KOPT-K1 (cell line): Measurements from ENCODE around the gene FSTL1.
A peak's percentile ranks its signal among the peaks of the same experiment; 100 is the strongest.

Source experiments
- H3K27ac ChIP-seq: fragments of 200-600 bp; sonication (generic); 2 replicates; pipeline ENCODE4 v1.5.1; 2016; ENCODE audit warnings: antibody characterized with exemption, mild to moderate bottlenecking, low read depth, low read length; ENCODE audit not compliant: poor library complexity, severe bottlenecking
- H3K36me3 ChIP-seq: fragments of 200-600 bp; sonication (generic); 2 replicates; pipeline ENCODE4 v1.5.1; 2017; ENCODE audit warnings: antibody characterized with exemption, mild to moderate bottlenecking, low read length, moderate library complexity; ENCODE audit not compliant: insufficient read depth
- H3K9me3 ChIP-seq: fragments of 200-600 bp; sonication (generic); 2 replicates; pipeline ENCODE4 v1.5.1; 2017; ENCODE audit warnings: antibody characterized with exemption, low read length, mild to moderate bottlenecking; ENCODE audit not compliant: insufficient read depth, poor library complexity, severe bottlenecking

FSTL1 gene, protein sequence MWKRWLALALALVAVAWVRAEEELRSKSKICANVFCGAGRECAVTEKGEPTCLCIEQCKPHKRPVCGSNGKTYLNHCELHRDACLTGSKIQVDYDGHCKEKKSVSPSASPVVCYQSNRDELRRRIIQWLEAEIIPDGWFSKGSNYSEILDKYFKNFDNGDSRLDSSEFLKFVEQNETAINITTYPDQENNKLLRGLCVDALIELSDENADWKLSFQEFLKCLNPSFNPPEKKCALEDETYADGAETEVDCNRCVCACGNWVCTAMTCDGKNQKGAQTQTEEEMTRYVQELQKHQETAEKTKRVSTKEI

DNA sequence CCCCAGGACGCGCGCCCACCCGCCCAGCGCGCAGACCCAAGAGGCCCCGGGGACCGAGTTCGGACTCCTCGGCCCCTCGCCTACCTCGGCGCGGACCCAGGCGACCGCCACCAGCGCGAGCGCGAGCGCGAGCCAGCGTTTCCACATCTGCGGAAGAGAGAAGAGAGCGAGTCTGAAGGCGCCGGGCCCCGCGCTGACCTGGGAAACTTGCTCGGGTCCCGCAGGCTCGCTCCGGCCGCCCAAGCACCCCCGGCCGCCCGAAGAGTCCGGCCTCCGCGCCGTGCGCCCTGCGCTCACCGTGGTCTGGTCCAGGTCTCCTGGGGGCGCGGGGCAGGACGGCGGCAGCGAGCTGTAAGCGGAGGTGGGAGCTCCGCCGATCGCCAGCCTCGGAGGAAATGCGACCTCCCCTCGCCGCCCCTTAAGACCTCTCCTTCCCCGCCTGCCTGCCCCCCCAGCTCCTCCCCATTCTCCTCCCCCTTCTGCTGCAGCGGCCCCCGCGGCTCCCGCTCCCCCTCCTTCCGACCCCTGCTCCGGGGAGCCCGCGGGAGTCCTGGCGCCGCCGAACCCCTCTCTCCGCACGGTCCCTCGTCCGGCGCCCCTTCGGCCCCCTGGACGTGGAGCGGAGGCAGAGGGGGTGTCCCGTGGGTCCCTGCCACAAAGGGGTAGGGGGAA lies at the start of gene FSTL1:
FSTL1 (minus strand) TSS at position 393 of the 672 bp plus-strand sequence; CDS start at position 147, 246 bp downstream.
- peak within 1 kb of the TSS; percentile 13 for H3K27ac ChIP-seq
- peaks cover 8% of the 10 kb centered on the region for H3K9me3 ChIP-seq
- H3K36me3 ChIP-seq, result no peaks in the 10 kb centered on the region

DNA sequence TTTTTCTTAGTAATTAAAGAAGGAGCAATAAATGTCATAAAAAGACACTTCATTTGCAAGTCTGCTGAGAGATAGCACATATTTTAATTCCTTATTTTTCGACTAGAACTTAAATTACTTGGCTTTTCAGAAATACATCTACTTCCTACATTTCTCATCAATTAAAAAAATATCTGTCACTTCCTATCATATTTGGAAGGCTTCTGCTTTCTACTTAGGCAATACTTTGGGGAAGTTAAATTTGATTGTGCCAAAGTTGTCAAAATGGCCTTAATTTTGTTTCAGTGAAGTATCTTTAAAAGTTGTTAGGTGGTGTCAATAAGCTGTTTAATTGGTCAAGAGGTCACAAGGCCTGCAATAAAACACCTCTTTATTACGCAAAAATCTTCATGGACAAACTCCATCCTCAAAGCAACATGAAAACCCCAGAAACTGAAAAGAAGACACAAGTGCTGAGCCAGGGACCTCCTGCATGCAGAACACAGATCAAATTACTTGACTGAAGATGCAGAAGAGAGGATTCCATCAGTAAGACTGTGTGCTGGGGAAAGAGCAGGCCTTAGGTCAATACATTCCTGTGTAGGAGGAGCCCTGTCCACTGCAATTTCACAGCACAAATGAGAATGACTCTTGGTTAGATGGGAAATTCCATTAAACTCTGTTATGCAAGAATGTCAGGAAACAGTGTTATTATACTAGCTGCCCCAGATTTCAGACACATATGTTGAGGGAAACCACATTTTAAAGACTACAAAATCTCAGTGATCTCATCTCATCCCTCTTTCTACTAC lies 48.0 kb upstream of the FSTL1 start:
- no peak overlapping the region for H3K27ac ChIP-seq
- no peaks in the 10 kb centered on the region for H3K9me3 ChIP-seq
- H3K36me3 ChIP-seq, result no peaks in the 10 kb centered on the region

DNA sequence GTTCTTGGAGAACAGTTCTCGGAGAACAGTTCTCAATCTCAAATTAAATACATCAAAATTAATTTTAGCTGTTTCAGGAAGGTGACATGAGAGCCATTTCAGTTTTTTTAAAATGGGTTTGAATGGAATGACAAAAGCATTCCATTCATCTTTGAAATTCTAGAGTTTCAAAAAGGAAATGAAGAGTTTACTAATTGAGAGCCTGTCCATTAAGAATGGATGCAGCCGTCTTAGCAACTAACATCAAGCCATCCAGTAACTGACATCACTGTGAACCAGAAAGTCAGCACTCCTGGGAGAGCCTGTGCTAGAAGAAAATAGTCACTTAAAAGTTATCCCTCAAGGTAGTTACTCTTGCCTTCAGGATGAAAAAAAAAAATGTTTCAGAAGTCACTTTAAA lies 47.0 kb upstream of the FSTL1 start:
- Histone ChIP-seq H3K9me3 (no peaks in the 10 kb centered on the region), H3K27ac (no peak overlapping the region), H3K36me3 (no peaks in the 10 kb centered on the region)

DNA sequence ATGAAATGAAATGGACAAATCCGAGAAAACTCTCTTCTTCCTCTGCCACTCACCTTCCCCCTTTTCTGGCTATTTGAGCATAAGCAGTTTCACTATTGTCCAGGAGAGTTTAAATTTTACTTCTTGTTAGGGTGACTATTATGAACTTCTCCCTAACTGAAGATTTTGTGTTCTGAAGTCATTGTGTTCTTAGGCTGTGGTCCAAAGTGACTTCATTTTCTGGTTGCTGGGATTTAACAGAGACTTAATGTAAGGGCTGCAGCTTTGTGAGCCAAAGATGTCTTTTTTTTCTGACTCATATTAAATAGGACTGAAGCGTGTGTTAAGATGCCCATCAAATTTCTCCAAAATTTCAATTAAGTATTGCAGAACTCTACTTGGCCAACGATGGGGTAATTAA lies 46.5 kb upstream of the FSTL1 start:
- H3K27ac ChIP-seq, result no peak overlapping the region

DNA sequence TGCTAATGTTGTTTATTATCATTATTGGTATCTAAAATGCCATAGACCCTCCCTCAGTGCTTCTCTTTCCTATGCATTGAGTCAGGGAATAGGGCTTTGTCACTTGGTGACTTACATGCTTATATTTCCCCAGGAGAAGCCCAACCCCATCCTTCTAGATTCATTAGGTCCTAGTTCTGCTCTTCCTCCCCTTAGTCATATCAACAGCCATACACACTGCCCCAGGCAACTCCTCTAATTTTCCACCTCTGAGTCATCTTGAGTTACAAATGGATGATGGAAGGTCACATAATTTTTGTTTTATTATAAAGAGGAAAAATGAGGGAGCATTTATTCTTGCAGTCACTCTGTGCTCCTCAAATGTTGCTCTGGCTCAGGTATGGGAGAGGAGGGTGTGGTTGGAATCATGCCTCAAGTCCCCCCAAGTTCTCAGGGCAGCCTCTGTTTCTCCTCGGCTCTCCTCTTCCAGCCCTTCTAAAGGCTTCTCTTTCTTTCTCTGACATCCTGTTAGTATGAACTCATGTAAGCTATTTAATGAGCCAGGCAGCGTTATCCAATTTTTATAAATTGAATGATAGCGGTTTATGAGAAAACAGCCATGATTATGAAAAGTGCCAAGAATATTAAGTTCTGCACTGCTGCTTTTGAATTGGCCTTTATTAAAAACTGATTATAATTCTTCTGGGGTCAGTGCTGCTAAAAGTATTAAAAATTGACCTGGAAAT lies 45.6 kb upstream of the FSTL1 start:
- H3K9me3 ChIP-seq, result no peaks in the 10 kb centered on the region

More for the DNA sequence above, 46.5 kb upstream of the FSTL1 start:
- Histone ChIP-seq H3K36me3 (no peaks in the 10 kb centered on the region), H3K9me3 (no peaks in the 10 kb centered on the region)

DNA sequence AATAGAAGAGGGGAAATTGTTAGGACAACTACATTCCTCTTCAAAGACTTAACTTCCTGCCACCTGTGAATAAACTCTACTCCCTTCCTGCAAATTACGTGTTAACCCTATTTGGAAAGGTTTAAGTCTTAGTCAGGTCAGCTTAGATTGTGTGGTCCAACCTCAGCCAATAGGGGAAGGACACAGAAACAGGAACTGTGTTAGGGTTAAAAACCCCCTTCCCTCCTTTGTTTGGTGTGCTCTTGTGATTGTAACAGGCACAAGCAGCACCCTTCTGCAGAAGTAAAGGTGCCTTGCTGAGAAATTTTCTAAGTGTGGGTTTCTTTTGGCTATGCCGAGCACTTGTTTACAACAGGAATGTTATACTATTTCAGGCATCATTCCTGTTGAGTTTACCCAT lies 45.0 kb upstream of the FSTL1 start:
- Histone ChIP-seq H3K27ac (no peak overlapping the region), H3K9me3 (no peaks in the 10 kb centered on the region), H3K36me3 (no peaks in the 10 kb centered on the region)

More for the DNA sequence above, 45.6 kb upstream of the FSTL1 start:
- no peaks in the 10 kb centered on the region for H3K36me3 ChIP-seq
- H3K27ac ChIP-seq, result no peak overlapping the region

DNA sequence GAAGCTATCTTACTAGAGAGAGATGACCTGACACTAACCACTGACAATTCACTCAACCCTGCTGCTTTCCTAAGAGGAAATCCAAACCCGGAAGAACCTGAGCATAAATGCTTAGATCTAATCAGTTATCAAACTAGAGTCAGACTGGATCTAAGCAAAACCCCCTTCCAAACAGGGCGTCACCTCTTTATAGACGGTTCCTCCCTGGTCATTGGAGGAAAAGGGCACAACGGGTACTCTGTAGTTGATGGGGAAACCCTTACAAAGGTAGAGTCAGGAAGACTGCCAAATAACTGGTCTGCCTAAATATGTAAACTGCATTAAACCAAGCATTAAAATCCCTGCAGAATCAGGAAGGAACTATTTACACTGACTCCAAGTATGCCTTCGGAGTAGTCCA lies 41.3 kb upstream of the FSTL1 start:
- Histone ChIP-seq H3K9me3 (no peaks in the 10 kb centered on the region), H3K27ac (no peak overlapping the region), H3K36me3 (no peaks in the 10 kb centered on the region)

DNA sequence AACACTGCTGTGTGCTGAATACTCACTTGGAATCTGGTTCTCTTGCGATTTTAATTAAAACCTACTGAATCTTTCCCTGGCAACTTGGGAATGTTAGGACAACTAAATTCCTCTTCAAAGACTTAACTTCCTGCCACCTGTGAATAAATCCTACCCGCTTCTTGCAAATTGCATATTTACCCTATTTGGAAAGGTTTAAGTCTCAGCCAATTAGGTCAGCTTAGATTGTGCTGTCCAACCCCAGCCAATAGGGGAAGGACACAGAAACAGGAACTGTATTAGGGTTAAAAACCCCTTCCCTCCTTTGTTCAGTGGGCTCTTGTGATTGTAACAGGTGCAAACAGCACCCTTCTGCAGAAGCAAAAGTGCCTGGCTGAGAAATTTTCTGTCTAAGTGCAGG lies 38.6 kb upstream of the FSTL1 start:
- H3K27ac ChIP-seq, result no peak overlapping the region
- H3K9me3 ChIP-seq, result no peaks in the 10 kb centered on the region
- no peaks in the 10 kb centered on the region for H3K36me3 ChIP-seq

DNA sequence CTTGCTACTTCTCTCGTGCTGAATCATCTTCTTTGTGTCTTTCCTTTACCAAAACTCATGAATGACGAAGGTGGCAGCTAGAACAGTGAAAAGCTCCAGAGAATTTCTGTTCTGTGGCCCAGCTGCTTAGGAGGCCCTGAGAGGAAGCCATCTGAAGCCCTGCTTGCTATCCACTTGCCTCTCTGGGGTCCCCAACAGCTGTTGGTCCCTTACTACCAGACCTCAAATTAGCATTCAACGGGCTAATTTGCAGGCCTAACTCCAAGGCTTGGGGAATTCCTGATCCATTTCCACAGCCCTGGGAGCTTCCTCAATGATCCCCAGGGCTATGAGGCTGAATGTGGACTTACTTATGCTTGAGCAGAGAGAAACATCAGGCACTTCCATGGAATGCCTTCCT lies 37.5 kb upstream of the FSTL1 start:
- H3K36me3 ChIP-seq, result no peaks in the 10 kb centered on the region
- H3K27ac ChIP-seq, result no peak overlapping the region
- no peaks in the 10 kb centered on the region for H3K9me3 ChIP-seq

DNA sequence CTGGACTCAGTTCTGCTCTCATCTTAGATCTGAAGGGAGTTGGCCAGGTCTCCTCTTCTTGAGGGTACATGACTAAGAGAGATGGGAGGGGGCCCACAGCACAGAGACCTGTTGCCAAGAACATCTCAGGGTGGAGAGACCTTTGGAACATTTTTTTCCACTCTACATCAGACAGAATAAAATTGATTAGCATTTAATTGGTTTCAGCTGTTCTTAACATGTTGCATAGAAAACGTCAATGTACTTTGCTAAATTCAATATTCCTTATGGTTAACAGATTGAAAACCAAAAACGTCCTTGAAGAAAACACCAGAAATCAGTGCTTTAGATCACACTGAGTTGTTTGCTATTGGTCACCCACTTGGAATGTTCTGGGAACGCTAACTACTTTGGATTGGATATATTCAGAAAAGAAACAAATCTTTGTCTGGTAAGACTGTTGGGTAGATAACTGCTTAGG lies 36.4 kb upstream of the FSTL1 start:
- Histone ChIP-seq H3K9me3 (no peaks in the 10 kb centered on the region), H3K36me3 (no peaks in the 10 kb centered on the region), H3K27ac (no peak overlapping the region)

DNA sequence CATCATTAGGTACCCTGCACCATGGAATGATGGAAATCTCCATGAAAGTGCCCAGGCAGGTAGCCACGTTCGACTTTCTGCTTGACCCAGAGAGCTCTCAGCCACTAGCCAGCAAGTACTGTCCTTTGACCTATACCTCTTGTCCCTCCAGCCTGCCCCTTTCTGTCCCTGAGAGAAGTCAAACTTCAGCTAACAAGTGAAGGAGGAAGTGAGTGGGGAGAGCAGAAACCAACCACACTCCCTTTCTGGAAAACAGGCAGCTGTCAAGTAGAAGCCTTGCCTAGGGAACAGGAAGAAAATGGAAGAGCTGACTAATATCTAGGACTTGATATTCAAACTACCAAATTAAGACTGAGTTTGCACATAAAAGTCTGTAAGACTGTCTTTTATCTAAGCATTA lies 30.3 kb upstream of the FSTL1 start:
- Histone ChIP-seq H3K27ac (no peak overlapping the region), H3K36me3 (no peaks in the 10 kb centered on the region), H3K9me3 (no peaks in the 10 kb centered on the region)

DNA sequence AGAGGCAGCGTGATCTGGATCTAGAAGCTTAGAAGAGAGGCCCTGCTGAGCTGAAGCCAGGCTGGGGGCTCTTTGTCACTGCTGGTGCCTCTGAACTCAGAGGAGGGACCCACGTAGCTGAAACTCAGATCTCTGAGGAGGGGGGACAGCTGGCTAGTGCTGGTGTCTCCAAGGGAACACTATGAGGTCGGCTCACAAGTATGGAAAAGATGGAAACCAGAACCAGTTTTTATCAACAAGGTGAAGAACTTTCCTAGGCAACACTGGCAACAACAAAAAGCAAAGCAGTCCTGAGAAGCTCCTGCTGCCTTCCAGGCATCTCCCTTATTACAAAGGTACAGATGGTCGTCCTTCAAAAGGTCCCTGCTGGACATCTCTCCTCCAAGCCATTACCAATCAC lies 27.0 kb upstream of the FSTL1 start:
- Histone ChIP-seq H3K27ac (no peak overlapping the region), H3K9me3 (no peaks in the 10 kb centered on the region)

DNA sequence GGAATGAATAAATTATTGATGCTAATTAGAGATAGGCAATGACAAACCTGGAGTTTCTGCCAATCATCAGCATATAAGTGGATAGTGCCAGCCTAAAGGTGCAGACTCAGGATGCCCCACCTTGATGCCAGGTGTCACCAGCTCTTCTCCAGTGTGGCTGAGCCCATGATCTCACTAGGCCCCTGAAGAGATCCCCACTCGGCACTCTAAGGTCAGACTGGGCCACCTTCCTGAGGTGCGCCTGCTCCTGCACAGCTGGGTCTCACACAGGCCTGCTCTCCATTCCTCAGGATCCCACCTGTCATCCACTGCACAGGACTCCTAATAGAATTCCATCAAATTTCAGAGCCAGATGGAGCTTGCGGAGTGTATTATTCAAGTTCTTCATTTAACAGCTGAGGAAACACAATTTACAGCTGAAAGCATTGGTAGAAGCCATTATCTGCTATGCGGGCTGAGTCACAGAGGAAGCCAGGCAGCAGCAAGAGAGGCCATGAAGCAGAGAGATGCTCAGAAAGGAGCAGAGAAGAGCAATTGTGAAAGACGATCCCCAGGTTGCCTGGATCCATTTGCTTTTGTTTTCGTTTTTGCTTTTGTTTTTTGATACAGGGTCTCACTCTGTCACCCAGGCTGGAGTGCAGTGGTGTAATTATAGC lies 25.1 kb upstream of the FSTL1 start:
- Histone ChIP-seq H3K9me3 (no peaks in the 10 kb centered on the region), H3K27ac (no peak overlapping the region), H3K36me3 (no peaks in the 10 kb centered on the region)

More for the DNA sequence above, 27.0 kb upstream of the FSTL1 start:
- H3K36me3 ChIP-seq, result no peaks in the 10 kb centered on the region

DNA sequence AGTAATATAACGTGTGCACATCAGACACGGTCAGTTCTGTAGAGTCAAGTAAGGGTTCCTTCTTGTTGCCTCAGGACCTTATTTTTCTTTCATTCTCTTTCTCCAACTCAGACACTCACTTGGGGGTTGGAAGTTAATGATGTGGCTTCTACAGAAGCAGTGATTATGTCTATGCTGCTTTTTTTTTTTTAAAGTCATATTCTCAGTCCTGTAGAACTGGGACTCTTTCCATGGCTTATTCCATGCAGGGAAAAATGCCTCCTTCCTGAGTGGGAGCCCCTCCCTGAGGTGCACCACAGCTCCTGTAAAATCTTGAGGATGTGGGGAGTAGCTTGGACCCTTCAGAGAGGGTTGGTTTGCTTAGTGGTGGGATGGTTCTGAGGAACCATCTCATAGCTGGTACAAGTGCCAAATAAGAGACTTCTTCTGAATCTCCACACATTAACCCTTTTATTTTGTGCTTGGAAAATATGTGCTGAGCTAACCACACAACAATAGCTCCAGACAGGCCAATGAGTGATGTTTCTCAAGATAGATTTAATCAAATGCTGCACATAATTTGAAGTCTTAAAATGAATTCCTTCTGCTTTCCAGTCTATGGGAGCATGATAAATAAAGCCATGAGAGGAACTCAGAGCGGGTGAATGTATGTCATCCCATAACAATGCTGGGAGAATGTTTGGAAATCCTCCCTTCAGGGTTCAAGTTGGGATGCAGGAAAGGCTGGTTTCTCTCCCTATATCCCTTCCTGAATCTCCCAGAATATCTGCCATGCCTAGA lies 23.3 kb upstream of the FSTL1 start:
- no peak overlapping the region for H3K27ac ChIP-seq
- H3K9me3 ChIP-seq, result no peaks in the 10 kb centered on the region
- no peaks in the 10 kb centered on the region for H3K36me3 ChIP-seq
